C4-2B (cell line): ENCODE results near the gene KDM6A.
"Not testable (repeated sequence)": the region's sequence is repeated elsewhere in the genome, so short reads cannot be mapped to it uniquely, and the experiment has no call there.

Source experiments
- H3K27ac ChIP-seq: fragments of 450-650 bp; 2 replicates; pipeline ENCODE4 v1.5.1; 2017
- ZFX ChIP-seq: fragments of 450-650 bp; IDR thresholded peaks from 2 replicates; pipeline ENCODE4 v1.6.1; 2017
- TF ChIP-seq, protein P1 (sequence below): fragments of 450-650 bp; conservative IDR thresholded peaks from 2 replicates; pipeline ENCODE4 v1.5.1; 2017; ENCODE audit warnings: mild to moderate bottlenecking

KDM6A gene

DNA sequence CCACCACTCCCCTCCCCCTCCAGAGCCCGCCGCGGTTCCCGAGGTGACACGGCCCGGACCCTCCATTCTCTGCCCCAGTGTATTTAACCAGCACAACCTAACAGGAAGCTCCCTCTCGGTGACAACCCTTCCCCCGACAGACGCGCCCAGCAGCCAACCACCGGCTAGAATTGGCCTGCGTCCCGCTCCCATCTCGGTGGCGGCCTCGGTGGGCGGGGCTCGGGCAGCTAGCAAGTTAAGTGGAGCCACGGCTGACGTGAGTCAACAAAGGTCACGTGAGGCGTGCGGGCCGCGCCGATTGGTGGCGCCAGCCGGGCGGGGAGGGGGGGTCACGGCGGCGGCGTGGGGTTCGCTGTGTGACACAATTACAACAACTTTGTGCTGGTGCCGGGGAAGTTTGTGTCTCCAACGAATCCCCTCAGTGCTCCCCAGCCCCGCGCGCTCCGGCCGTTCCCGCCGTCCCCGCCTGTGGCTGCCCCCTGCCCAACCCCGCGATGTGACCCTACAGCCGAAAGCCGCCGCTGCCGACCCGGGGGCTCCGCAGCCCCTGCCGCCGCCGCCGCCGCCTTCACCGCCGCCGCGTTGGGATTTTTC is at the start of gene KDM6A:
TSS of gene KDM6A (plus strand) at position 368 of the 594 bp plus-strand sequence. CDS start 364 bp downstream, outside the sequence.
- TF ChIP-seq, protein P1, sequence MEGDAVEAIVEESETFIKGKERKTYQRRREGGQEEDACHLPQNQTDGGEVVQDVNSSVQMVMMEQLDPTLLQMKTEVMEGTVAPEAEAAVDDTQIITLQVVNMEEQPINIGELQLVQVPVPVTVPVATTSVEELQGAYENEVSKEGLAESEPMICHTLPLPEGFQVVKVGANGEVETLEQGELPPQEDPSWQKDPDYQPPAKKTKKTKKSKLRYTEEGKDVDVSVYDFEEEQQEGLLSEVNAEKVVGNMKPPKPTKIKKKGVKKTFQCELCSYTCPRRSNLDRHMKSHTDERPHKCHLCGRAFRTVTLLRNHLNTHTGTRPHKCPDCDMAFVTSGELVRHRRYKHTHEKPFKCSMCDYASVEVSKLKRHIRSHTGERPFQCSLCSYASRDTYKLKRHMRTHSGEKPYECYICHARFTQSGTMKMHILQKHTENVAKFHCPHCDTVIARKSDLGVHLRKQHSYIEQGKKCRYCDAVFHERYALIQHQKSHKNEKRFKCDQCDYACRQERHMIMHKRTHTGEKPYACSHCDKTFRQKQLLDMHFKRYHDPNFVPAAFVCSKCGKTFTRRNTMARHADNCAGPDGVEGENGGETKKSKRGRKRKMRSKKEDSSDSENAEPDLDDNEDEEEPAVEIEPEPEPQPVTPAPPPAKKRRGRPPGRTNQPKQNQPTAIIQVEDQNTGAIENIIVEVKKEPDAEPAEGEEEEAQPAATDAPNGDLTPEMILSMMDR = no peak
- no peak for TF ChIP-seq ZFX
- peak within 1 kb of the TSS; percentile 100 for H3K27ac ChIP-seq

DNA sequence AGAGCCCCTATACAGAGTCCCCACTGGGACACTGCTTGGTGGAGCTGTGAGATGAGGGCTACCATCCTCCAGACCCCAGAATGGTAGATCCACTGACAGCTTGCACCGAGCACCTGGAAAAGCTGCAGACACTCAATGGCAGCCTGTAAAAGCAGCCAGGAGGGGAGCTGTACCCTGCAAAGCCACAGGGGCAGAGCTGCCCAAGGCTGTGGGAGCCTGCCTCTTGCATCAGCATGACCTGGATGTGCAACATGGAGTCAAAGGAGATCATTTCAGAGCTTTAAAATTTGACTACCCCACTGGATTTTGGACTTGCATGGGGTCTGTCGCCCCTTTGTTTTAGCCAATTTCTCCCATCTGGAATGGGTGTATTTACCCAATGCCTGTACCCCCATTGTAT is 49.8 kb upstream of the KDM6A start:
- not testable (repeated sequence) for H3K27ac ChIP-seq

DNA sequence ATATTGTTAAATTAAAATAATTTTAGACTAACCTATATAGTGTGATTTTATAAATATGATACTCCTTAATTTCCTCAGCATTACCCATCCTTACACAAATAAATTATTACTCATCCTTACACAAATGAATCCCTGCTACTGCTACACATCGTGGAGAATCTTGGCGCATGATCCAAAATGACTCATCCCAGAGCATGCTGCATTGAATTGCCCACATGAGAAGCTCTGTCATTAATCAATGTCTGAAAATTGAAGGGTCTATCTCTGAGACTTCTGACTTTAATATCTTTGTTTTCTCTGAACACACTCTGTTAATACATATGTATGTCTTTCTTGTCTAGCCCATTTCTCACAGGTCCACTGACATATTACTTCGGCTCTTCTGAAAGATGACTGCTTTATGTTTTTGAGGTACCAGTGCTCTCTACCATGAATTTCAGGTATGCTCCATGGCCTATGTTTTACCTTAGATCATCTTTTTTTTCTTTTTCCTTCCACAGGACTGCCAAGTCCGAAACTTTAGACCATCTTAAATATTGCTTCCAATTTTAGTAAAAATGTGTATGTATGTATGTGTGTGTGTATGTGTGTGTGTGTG is 44.9 kb upstream of the KDM6A start:
- TF ChIP-seq, protein P1 = no peak
- no peak for TF ChIP-seq ZFX
- H3K27ac ChIP-seq = no peak overlapping the region

DNA sequence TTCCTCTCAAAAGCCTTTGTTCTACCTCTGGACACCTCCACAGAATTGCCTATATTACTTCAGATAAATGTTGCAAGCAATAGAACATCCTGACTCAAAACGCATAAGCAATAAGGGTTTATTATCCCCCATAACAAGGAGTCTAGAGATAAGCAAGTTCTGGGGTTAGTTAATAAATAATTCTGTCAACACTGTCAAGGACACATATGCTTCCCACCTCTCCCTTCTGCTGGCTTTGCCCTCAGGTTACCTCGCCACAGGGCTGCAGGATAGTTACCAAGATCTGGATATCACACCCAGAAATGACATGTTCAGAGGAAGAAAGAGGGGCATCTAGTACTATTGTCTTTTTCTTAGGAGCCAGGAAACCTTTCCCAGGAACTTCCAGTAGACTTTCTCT is 43.2 kb upstream of the KDM6A start:
- no peak overlapping the region for H3K27ac ChIP-seq
- no peak for TF ChIP-seq ZFX
- TF ChIP-seq, protein P1 = no peak

DNA sequence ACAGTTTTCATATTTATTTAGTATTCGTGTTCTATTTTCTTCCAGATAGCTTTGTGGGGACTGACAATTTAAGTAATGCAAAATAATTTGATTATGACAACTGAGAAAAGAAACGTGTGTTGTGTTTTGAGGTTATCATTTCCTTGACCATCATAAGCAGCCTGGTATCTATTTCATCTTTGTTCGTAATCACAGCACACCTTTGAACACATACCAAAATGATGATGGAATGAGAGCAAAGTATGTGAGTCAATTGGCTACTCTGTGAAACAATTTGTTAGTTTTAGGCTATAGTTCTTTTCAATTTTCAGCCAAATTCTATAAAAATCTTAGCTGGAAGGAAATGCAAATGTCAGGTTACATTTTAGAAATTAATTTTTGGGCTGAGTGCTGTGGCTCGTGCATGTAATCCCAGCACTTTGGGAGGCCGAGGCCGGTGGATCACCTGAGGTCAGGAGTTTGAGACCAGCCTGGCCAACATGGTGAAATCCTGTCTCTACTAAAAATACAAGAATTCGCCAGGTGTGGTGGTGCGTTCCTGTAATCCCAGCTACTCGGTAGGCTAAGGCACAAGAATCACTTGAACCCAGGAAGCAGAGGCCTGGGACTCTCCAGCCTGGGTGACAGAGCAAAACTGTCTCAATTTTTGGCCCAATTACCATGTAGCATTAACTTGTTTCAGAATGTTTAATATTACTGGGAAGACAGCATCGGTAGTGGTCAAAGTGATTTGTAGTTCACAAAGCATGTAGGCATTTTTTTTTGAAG is 30.3 kb upstream of the KDM6A start:
- TF ChIP-seq, protein P1 = no peak
- TF ChIP-seq ZFX = no peak

DNA sequence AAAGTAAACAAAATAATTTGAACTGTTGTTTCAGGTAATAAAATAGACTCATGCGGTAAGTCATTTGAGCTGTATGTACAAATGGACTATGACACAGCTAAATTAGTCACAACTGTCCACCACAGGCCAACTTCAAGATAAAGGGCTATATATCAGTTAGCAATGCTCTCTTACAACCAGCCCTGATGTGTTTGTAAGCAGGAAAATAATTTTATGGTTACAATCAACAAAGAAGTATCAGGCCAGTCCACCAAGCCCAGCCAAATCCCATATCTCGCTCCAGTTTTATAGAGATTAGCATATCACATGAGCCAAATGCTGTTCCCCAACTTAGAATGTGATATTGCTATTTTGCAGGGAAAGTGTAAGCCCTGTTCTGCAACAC is 29.7 kb upstream of the KDM6A start:
- no peak for TF ChIP-seq ZFX
- TF ChIP-seq, protein P1 = no peak
- H3K27ac ChIP-seq = no peak overlapping the region; the same call in 1 of the 2 replicates

More for the DNA sequence above, 30.3 kb upstream of the KDM6A start:
- peak overlapping the region; percentile 28; the same call in 1 of the 2 replicates for H3K27ac ChIP-seq

DNA sequence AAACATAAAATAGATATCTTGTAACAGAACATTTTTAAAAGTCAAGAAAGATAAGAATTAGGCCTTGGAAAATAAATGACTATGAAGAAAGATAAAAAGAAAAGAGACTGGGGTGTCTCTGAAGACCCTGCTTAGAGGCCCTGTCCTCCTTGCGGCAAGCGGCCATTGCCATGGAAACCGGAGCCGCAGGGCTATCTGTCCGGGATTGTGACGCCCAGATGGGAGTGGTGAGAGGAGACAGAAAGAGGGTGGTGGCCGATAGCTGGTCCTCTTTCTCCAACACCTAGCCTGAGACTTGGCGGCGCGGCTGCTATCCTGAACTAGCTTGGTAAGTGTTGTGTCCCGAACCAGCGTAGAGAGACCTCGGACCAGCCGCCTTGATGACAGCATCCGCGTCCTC is 29.2 kb upstream of the KDM6A start, which contains the start of gene DUSP21:
TSS of gene DUSP21 (plus strand) at position 269 of the 400 bp plus-strand sequence. CDS start at position 381, 112 bp downstream.
- H3K27ac ChIP-seq = peak within 1 kb of the TSS; percentile 28; the same call in 1 of the 2 replicates
- TF ChIP-seq, protein P1 = no peak
- TF ChIP-seq ZFX = no peak
